GM10248 (cell line): ENCODE measurements around the gene ZC3H11A.
"Not testable (repeated sequence)": the region's sequence is repeated elsewhere in the genome, so short reads cannot be mapped to it uniquely, and the experiment has no call there.

ENCODE experiments used
- CTCF ChIA-PET: fragments of 300-600 bp; sonication (Branson Sonifier 250); formaldehyde crosslinking; extraction: SDS; loops from one replicate; lab custom pipeline; 2021; ENCODE audit warnings: antibody characterized with exemption; lab: Yijun Ruan, JAX
- POLR2A ChIA-PET: fragments of 350-650 bp; sonication (Branson Sonifier 250); formaldehyde crosslinking; extraction: SDS; loops from one replicate; lab custom pipeline; 2020; ENCODE audit warnings: antibody characterized with exemption; lab: Yijun Ruan, JAX
- DNase-seq: peaks from one replicate; pipeline ENCODE4 v3.0.0; 2012; ENCODE audit errors: extremely low spot score
- TF ChIP-seq, protein P1 (sequence below): IDR thresholded peaks from 2 replicates; pipeline ENCODE4 v1.5.1; 2012; ENCODE audit warnings: mild to moderate bottlenecking, low read depth; ENCODE audit errors: extremely low read depth, missing control alignments, control extremely low read depth

Gene ZC3H11A

DNA sequence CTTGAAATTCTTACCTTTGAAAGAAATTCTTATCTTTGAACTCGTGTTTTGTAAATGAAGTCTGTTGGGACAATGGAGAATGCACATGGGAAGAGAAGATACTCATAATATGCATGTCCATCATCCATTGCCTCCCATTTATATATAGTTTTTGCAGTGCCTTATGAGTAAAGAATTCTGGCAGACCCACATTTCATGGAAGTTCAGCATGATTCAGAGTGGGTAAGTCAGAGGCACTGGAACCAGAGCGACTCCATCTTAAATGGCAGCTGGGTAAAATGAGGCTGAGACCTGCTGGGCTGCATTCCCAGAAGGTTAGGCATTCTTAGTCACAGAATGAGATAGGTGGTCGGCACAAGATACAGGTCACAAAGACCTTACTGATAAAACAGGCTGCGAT is 16.6 kb upstream of the ZC3H11A start:
- ChIA-PET CTCF (no interaction called here), POLR2A (no interaction called here)
- no peak for DNase-seq
- TF ChIP-seq, protein P1, sequence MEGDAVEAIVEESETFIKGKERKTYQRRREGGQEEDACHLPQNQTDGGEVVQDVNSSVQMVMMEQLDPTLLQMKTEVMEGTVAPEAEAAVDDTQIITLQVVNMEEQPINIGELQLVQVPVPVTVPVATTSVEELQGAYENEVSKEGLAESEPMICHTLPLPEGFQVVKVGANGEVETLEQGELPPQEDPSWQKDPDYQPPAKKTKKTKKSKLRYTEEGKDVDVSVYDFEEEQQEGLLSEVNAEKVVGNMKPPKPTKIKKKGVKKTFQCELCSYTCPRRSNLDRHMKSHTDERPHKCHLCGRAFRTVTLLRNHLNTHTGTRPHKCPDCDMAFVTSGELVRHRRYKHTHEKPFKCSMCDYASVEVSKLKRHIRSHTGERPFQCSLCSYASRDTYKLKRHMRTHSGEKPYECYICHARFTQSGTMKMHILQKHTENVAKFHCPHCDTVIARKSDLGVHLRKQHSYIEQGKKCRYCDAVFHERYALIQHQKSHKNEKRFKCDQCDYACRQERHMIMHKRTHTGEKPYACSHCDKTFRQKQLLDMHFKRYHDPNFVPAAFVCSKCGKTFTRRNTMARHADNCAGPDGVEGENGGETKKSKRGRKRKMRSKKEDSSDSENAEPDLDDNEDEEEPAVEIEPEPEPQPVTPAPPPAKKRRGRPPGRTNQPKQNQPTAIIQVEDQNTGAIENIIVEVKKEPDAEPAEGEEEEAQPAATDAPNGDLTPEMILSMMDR = no peak

DNA sequence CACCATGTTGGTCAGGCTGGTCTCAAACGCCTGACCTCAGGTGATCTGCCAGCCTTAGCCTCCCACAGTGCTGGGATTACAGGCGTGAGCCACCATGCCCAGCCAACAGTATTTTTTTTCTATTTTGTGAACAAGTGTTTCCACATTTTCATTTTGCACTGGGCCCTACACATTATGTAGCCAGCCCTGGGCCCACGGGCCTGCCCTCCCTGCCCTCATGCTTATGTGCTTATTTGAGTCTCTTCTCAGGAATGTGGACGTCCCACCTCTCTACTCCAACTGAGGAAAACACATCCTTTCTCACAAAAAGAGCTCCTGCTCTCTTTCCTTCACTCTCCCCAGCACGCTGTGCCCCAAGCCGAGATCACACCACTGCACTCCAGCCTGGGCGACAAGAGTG is 13.5 kb upstream of the ZC3H11A start:
- TF ChIP-seq, protein P1 = no peak
- no peak for DNase-seq
- ChIA-PET CTCF (no interaction called here), POLR2A (no interaction called here)

DNA sequence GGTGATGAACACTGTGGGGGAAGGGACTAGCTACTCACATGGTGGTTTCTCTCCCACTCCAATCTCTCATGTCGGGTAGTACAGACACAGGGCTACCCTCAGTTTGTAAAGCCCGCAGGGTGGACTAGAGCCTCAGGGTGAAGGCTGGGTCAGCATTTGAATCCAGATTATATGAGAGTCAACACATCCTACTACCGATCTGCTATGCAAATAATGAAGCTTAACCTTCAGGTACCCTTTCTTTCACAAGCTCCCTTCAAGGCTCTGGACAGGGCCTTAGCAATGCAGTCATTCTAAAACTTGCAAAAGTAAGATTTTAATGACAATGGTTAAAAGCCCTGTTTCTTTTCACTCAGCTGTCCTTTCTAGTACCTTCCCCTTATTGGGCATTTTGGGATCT is 5.5 kb upstream of the ZC3H11A start:
- DNase-seq = no peak
- POLR2A ChIA-PET = no interaction called here
- TF ChIP-seq, protein P1 = no peak
- CTCF ChIA-PET = no interaction called here

- CTCF ChIA-PET = interaction anchor here (0.9 to 1.2 kb wide), 2 partner anchors 27 to 1015 kb away, joined by 3 read pairs; no protein-coding TSS in a partner anchor
- DNase-seq = no peak
- TF ChIP-seq, protein P1 = no peak
- POLR2A ChIA-PET = no interaction called here
These were observed 3.9 kb upstream of the ZC3H11A start for GRCh38 chr1:203791498-203791897.

- DNase-seq = no peak
- ChIA-PET CTCF (interaction anchor here (0.7 to 1.2 kb wide), 2 partner anchors 28 to 346 kb away, joined by 3 read pairs; no protein-coding TSS in a partner anchor), POLR2A (interaction anchor here (0.7 kb wide), 1 partner anchor 13 kb away, joined by 5 read pairs; no protein-coding TSS in a partner anchor)
- TF ChIP-seq, protein P1 = no peak
These were observed 2.9 kb upstream of the ZC3H11A start for GRCh38 chr1:203792486-203792885.

- POLR2A ChIA-PET, DNase-seq: not testable (repeated sequence)
- CTCF ChIA-PET = interaction anchor here (1.4 to 1.5 kb wide), 2 partner anchors 8 to 29 kb away, joined by 3 read pairs; partner anchors contain the start of gene LAX1
These were observed 1.9 kb upstream of the ZC3H11A start for GRCh38 chr1:203793561-203793960.

GRCh38 chr1:203794764-203795440 is 521 bp upstream of the ZC3H11A start:
- DNase-seq = no peak
- POLR2A ChIA-PET = no interaction called here
- CTCF ChIA-PET = no interaction called here
- TF ChIP-seq, protein P1 = no peak
